HG02970 (cell line): ENCODE measurements around the gene PKD1.

Experiments used
- ATAC-seq: cut with Tn5 transposase; IDR thresholded peaks from one replicate; pipeline ENCODE4 v1.9.1; 2021; ENCODE audit warnings: mild to moderate bottlenecking, moderate library complexity, moderate number of reproducible peaks; ENCODE audit not compliant: unreplicated experiment, low FRiP score

The PKD1 gene

GRCh38 chr16:2170587-2171435 is 35.1 kb upstream of the PKD1 start:
- ATAC-seq = no peak

GRCh38 chr16:2170080-2170479 is 34.4 kb upstream of the PKD1 start:
- no peak for ATAC-seq

GRCh38 chr16:2167068-2167638 is 31.5 kb upstream of the PKD1 start:
- no peak for ATAC-seq

- ATAC-seq = no peak
Measured at GRCh38 chr16:2166263-2167067, 30.8 kb upstream of the PKD1 start.

GRCh38 chr16:2165861-2166260 is 30.2 kb upstream of the PKD1 start:
- ATAC-seq = no peak

- no peak for ATAC-seq
Measured at GRCh38 chr16:2163211-2163881, 27.6 kb upstream of the PKD1 start.

GRCh38 chr16:2162676-2163118 is 27.0 kb upstream of the PKD1 start:
- ATAC-seq = no peak

- no peak for ATAC-seq
Measured at GRCh38 chr16:2161911-2162310, 26.2 kb upstream of the PKD1 start.

- no peak for ATAC-seq
Measured at GRCh38 chr16:2160915-2161551, 25.3 kb upstream of the PKD1 start.

- ATAC-seq = no peak
Measured at GRCh38 chr16:2159175-2159838, 23.6 kb upstream of the PKD1 start.

GRCh38 chr16:2158262-2158638 is 22.6 kb upstream of the PKD1 start:
- no peak for ATAC-seq

- no peak for ATAC-seq
Measured at GRCh38 chr16:2157480-2158261, 22.0 kb upstream of the PKD1 start.

- no peak for ATAC-seq
Measured at GRCh38 chr16:2156849-2157224, 21.1 kb upstream of the PKD1 start.

- no peak for ATAC-seq
Measured at GRCh38 chr16:2155977-2156848, 20.5 kb upstream of the PKD1 start.

- peak; percentile 92 for ATAC-seq
Measured at GRCh38 chr16:2155091-2155950, 19.6 kb upstream of the PKD1 start, which contains the start of gene TRAF7. TSS of gene TRAF7 (plus strand) at chr16:2155782. CDS start at chr16:2163921, 8,139 bp downstream.

GRCh38 chr16:2154533-2155090 is 18.9 kb upstream of the PKD1 start:
- ATAC-seq = no peak
